ENCODE data around the gene REPS1.

GRCh38 chr6:138882369-138883017 lies 105.6 kb downstream of the REPS1 start:
- TF ChIP-seq EZH2 (IDR thresholded peaks at IDR 0.05; ENCODE audit: borderline replicate concordance, low read depth, low read length, poor library complexity, severe bottlenecking) (no peak), CTCF (conservative IDR thresholded peaks at IDR 0.05; ENCODE audit: low read depth, low read length) (no peak)
